Measurements from ENCODE around the gene GJB5.

The GJB5 gene

DNA sequence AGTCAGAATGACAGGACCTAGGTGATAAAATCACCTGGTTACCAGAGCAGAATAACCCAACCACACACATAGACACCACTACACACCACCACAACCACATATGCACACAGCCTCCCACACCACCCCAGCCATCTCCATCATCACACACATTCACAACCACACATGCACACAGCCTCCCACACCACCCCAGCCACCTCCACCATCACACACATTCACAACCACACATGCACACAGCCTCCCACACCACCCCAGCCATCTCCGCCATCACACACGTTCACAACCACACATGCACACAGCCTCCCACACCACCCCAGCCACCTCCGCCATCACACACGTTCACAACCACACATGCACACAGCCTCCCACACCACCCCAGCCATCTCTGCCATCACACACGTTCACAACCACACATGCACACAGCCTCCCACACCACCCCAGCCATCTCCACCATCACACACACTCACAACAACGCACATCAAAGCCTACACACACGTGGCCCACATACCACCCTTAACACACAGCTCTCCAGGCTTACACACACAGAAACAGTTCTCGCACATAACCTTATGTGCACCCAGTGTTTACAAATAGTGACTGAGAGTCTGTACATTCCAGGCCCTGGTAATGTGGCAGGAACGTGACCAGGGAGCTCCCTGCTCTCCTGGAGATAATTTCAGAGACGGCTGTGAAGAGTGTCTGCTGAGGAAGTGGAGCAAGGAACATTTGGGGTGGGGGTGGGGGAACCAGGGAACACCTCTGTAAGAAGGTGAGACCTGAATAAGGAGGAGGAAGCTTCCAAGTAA lies 22.9 kb downstream of the GJB5 start:
- DNase-seq: no peak

DNA sequence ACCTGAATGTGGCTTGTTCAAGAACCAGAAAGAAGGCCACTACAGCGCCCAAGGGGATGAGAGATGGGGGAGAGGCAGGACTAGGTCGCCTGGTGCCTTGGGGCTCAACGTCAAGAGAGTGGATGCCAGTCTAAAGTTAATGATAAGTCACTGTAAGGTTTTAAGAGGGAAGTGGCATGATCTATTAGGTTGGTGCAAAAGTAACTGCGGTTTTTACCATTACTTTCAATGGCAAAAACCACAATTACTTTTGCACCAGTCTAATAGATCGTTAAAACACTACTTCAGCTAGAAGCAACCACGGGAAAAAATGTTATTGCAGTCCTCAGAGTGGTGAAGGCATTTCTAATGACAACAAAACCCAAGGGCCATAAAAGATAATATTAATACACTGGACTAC lies 23.5 kb downstream of the GJB5 start:
- DNase-seq: no peak

DNA sequence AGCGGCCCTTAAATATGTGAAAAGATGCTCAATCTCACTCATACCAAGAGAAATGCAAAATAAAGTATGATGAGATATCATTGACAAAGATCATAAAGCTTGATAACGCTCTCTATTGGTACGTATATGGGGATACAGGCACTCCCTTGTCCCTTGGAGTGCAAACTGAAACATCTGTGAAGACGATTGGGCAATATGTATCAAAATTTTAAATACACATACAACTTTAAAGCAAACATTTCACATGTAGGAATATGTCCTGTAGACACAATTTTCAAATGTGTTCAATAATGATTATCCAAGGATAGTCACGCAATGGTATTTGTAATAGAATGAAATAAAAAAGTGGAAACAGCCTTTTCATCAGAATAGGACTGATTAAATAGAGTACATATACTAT lies 24.2 kb downstream of the GJB5 start:
- DNase-seq: no peak

DNA sequence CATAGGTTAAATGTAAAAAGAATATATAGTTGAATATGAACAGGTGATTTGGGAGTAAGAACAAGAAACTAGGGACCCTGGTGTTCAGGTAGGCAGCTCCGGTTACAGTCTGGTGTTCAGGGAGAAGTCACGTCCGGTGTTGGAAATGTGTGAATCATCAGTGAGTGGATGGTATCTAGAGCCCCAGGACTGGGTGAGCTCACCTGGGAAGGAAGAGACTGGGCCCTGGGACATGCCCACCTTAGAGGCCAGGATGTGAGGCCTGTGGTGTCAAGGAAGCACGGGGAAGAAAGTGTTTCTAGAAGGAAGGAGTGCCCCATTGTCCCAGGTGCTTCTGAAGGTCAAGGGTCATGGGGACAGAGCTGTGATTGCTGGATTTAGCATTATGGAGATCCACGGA lies 24.7 kb downstream of the GJB5 start:
- DNase-seq: no peak

DNA sequence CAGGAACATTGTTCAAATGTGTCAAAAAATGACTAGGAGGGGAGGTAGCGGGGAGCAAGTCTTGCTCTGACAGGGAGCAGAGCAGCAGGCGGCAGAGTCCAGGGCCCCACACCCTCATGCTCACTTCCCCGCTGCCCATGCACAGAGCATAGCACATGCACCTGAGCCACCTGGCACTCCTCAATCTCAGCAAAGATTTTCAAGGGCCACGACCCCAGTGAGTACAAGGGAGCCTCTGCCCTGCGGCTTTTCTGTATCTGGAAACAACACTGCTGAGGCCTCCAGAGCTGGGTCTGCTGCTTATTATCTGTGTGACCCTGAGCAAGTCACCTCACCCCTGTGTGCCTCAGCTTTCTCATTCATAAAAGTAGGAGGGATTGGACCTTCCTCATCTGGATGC lies 25.1 kb downstream of the GJB5 start:
- no peak for DNase-seq

DNA sequence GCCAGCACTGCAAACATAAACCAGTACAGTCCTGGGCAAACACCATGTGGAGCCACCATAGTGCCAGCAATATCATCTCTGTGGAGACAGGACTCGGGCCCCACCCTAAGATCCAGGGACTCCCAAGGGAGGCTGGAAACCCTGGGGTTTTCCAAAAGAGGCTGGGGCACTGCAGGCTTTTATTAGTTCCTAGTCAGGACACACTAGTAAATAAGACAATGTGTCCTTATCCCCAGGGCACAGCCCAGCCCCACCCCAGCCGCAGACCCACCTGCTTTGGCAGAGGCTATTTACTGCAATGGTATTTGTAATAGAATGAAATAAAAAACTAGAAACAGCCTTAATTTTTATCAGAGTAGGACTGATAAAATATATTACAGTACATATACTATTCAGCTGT lies 25.7 kb downstream of the GJB5 start:
- no peak for DNase-seq

DNA sequence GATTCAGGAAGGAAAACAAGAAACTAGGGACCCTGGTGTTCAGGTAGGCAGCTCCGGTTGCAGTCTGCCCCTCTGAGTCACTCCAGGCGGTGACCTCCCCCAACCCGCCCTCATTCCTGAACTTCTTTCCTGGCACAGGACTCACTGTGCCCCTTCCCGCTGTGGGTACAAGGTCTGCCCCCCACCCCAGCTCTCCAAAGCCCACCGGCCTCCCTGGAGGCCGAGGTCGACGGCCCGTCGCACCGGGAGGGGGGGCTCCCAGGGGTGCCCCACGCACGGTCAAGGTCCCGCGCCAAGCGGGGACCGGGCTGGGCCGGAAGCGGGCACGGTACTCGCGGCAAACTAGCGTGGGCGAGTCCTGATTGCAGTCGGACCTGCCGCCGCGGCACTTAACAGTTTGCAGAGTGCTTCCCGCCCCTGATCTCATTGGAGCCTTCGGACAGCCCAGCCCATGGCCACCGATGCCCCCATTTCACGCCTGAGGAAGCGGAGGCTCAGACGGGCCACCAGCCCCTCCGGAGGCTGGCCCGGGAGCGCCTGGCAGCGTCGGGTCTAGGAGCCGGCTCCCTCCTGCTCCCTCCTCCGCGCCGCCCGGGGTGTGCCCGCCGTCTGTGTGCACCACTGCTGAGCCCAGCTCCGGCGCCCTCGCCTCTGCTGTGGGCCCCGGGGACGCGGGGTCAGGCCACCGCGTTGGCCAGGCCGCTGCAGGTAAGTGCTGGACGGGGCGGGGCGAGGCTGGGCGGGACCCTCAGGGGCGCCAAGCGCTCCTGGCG lies 26.4 kb downstream of the GJB5 start, which contains the start of gene GJB3:
GJB3 (plus strand) TSS at position 144 of the 773 bp plus-strand sequence. CDS start 3,549 bp downstream, outside the sequence.
- DNase-seq: no peak

DNA sequence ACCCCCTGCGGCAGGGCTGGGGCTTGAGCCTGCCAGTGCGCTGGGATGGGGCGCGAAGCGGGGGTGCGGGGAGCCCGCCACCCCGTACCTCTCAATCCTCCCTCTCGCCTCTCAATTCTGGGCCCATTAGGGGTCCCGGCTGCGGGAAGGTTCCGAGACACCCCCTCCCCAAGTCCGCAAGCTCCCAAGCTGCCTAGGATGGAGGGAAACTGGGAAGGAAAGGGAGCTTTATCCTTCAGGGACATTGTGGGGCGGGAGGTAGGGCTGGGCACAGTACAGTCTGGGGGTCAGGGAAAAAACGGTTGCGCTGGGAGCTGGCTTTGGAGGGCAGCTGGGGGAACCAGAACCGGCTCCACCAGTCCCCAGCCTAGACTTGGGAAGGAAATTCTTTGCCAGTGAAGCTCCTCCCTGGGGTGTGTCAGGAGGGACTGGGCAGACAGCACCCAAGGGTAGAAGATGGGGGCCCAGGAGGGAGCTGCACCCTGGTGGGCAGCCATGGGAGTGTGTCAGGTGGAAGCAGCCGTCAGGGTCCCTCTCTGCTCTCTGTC lies 27.1 kb downstream of the GJB5 start:
- DNase-seq: no peak

DNA sequence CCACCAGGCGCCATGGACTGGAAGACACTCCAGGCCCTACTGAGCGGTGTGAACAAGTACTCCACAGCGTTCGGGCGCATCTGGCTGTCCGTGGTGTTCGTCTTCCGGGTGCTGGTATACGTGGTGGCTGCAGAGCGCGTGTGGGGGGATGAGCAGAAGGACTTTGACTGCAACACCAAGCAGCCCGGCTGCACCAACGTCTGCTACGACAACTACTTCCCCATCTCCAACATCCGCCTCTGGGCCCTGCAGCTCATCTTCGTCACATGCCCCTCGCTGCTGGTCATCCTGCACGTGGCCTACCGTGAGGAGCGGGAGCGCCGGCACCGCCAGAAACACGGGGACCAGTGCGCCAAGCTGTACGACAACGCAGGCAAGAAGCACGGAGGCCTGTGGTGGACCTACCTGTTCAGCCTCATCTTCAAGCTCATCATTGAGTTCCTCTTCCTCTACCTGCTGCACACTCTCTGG lies 29.9 kb downstream of the GJB5 start:
- no peak for DNase-seq

DNA sequence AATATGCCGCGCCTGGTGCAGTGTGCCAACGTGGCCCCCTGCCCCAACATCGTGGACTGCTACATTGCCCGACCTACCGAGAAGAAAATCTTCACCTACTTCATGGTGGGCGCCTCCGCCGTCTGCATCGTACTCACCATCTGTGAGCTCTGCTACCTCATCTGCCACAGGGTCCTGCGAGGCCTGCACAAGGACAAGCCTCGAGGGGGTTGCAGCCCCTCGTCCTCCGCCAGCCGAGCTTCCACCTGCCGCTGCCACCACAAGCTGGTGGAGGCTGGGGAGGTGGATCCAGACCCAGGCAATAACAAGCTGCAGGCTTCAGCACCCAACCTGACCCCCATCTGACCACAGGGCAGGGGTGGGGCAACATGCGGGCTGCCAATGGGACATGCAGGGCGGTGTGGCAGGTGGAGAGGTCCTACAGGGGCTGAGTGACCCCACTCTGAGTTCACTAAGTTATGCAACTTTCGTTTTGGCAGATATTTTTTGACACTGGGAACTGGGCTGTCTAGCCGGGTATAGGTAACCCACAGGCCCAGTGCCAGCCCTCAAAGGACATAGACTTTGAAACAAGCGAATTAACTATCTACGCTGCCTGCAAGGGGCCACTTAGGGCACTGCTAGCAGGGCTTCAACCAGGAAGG lies 30.5 kb downstream of the GJB5 start:
- DNase-seq: no peak

DNA sequence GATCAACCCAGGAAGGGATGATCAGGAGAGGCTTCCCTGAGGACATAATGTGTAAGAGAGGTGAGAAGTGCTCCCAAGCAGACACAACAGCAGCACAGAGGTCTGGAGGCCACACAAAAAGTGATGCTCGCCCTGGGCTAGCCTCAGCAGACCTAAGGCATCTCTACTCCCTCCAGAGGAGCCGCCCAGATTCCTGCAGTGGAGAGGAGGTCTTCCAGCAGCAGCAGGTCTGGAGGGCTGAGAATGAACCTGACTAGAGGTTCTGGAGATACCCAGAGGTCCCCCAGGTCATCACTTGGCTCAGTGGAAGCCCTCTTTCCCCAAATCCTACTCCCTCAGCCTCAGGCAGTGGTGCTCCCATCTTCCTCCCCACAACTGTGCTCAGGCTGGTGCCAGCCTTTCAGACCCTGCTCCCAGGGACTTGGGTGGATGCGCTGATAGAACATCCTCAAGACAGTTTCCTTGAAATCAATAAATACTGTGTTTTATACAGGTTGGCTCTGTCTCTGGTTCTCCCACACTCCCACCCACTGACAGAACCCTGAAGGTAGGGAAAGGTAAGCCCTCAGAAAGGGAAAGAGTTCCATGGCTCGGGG lies 31.1 kb downstream of the GJB5 start:
- DNase-seq: no peak

DNA sequence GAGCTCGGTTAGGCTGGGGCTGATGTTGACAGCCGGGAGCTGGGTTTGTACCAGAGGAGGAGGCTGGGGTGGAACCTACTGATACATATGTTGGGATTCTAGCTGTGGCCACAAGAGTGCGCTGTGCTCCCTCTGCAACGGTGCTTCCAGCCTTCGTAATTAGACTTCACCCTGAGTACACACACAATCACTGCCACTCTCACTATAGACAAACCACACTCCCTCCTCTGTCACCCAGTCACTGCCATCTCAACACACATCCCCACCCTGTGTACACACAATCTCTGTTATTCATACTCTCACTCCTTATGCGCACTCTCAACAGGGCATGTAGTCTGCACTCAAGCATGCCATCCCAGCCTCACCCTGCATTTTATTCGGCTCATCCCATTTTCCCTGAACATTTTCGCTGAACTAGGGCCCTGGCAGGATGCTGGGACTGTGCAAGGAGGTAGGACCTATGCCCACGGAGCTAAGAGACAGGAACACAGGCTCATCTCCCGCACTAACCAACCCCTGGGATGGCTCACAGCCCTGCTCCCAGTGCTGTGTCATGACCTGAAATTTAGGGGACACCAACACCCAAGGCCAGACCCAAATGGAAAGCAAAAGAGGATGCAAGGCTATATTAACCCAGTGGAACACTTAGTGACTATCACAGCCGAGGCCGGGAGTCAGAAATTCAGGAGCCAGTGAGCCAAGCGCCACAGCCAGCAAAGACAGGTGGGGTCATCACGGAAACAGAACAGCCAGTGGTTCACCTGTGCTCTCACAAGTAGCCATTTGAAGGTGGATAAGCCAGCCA lies 31.9 kb downstream of the GJB5 start:
- peak; percentile 68 for DNase-seq

DNA sequence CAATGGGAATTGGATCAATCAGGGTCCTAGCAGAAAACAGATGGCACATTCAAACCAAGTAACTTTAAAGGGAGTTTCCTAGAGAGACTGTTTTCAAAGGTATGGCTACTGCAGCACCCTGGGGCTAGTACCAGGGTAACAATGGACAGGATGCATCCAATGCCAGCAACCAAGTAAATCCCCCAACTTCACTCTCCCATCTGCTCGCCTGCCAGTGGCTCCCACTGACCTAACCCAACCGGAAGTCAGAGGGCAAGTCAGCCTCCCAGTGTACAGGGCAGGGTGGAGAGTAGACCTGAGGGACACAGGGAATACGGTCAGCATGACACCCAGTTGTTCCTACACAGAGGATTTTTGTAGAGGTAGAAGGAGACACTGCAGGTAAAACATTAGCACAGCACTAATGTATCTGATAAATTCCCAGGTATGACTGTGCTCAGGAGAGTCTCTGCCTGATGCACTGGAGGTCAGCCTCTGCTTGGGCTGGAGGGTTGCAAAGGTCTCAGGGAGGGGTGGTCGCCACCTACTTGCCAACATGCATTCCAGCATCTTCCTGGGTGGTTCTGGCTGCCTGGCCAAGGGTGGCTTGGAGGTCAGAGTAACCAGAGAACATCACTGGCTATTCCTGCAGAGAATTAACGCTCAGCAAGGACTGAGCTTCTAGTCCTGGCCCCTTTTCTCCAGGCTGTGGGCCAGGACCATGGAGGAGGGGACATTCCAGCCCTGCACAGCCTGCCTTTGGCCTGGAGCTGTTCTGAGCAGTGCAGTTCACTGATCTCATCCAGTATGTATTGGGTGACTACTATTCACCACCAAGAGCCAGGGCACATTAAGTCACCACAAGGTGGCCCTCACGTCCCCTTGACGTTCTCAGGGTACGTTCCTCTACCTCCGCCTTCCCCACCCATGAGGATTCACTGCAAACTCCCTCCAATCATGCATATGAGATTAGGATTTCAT lies 32.9 kb downstream of the GJB5 start:
- no peak for DNase-seq

DNA sequence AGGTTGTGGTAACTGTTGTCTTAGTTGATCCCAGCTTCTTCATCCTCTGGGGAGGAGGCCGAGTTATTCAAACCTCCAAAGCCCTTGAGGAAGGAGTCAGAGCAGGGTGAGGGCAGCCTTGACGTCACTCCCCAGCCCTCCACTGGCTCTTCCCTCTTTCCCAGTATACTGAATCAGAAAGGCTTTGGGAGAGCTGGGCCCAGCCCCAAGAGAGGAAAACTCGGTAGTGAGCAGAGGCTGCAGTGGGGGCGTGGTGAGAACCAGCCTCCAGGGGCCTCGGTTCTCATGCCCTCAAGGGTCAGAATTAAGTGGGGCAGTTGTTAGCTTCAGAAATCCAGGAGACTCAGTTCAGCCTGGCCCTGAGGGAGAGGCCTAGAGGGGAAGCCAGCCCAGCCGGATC lies 36.1 kb downstream of the GJB5 start:
- no peak for DNase-seq

DNA sequence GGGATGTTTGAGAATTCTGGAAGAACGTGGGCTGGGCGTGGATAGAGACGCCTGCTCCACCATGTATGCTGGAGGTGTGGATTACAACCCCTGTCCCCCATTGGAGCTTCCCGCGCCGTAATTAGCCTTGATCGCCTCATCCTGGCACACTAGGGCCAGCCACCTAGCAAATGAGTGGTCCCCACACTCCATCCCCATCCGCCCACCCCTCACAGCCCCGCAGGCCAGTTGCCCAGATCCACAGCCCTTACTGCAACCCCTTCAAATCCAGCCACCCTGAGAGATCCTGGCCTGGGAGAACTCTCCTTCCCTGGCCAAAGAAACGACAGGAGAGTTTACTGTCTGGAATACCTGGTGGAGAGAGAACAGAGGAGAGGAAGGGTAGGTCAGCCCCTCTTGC lies 37.6 kb downstream of the GJB5 start:
- no peak for DNase-seq

DNA sequence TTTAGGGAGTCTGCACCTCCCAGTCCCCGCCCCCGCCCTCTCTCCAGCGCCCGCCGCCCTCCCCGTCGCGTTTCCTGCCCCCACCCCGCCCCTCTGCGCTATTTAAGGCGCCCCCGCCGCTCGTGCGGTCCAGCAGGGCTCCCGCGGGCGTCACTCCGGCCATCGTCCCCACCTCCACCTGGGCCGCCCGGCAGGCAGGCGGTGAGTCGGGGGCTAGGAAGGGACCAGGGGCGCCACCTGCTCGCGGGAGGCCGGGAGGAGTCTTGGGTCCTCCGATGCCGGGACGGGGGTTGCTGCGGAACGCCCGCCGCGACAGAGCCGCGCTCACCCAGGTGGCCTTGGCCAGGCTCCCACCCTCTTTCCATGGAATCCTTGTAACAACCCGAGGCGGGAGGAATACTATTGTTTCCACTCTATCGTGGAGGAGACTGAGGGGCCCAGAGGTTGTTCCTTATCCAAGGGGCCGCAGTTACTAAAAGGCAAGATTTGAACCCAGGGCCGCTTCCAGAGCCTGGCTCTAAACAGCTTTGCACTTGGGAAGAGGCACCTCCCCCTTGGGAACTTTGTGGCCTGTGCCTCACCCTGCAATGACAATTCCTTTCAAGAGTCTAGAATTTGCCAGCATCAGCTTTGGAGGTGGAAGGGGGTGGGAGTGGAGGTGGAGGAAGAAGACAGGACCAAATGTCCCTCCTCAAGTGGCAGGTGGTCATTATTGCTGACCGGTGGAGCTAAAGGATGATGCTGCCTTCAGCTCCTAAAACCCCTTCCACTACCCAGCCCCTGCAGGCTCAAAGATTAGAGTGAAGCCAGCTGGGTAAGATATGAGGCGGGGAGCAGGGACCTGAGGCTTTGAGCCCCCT lies 38.3 kb downstream of the GJB5 start, which contains the start of gene GJA4:
GJA4 (plus strand) TSS at position 132 of the 860 bp plus-strand sequence. CDS start 1,215 bp downstream, outside the sequence.
- no peak for DNase-seq

DNA sequence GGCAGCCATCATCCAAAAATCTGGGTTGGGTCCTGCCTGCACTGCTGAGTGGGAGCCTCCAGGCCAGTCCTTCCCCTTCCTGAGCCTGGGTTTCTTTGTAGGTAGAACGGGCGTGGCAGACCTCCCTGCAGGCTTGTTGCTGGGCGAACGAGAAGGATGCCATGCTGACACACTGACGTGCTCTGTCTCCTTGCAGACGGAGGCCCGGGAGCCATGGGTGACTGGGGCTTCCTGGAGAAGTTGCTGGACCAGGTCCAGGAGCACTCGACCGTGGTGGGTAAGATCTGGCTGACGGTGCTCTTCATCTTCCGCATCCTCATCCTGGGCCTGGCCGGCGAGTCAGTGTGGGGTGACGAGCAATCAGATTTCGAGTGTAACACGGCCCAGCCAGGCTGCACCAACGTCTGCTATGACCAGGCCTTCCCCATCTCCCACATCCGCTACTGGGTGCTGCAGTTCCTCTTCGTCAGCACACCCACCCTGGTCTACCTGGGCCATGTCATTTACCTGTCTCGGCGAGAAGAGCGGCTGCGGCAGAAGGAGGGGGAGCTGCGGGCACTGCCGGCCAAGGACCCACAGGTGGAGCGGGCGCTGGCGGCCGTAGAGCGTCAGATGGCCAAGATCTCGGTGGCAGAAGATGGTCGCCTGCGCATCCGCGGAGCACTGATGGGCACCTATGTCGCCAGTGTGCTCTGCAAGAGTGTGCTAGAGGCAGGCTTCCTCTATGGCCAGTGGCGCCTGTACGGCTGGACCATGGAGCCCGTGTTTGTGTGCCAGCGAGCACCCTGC lies 39.3 kb downstream of the GJB5 start:
- no peak for DNase-seq

DNA sequence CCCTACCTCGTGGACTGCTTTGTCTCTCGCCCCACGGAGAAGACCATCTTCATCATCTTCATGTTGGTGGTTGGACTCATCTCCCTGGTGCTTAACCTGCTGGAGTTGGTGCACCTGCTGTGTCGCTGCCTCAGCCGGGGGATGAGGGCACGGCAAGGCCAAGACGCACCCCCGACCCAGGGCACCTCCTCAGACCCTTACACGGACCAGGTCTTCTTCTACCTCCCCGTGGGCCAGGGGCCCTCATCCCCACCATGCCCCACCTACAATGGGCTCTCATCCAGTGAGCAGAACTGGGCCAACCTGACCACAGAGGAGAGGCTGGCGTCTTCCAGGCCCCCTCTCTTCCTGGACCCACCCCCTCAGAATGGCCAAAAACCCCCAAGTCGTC lies 39.9 kb downstream of the GJB5 start:
- DNase-seq: no peak

DNA sequence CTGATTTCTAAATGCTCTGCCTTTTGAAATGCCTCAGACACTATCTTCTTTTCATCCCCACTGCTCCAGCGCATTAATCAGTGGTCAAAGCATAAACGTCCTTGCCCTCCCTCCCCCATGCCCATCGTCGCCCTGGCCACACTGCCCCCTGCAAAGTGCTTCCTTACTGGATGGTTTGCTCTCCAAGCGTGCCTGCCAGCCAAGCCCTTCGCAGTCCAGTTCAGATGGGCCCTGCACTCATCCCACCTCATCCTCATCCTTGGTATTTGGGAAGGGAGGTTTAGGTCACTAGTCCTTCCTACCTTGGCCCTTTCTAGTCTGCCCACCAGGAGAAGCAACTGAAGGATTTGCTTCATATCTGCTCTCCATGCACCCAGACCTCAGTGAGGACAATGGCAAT lies 41.1 kb downstream of the GJB5 start:
- DNase-seq: no peak
